ENCODE results near the gene AVPR2. TPM values are rescaled to one million over a fixed set of nuclear protein-coding genes. Genes with fewer than 3 reads are reported as not detected.

AVPR2 gene
- total and polyA plus RNA-seq, 8 donors, result 0.12 to 1.3 (median 0.40) TPM

DNA sequence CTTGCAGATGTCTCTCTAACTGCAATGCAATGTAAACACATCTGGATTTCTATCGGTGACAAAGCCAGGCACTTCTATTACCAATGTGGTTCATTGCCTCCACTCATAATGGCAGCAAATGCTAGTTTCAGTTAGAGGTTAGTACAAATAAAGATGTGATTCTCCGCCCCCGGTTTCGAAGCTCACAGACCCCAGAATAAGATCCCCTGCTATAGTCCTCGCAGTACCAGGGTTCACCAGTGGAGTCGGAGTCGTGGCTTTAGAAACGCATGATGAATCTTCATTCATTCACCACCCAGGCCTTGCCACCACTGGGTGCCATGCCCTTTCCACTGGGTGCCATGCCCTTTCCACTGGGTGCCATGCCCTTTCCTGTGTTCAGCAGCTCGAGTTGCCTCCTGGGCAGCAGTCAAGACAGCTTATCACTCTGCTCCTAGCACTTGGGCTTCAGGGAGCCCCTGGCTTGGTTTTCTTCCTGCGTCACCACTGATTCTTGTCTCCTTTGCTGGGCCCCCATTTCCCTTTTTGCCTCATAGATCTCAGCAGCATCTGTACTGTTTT is 33.8 kb downstream of the AVPR2 start:
- no peak overlapping the region for H3K4me3 ChIP-seq
- no peaks in the 10 kb centered on the region for H3K9me3 ChIP-seq
- intact Hi-C loops (cut with DNase I), result loop anchor here in 1 of 3 donors (10.0 kb wide), 1 partner anchor 64 kb away; no protein-coding TSS in a partner anchor
- TF ChIP-seq, protein P1, sequence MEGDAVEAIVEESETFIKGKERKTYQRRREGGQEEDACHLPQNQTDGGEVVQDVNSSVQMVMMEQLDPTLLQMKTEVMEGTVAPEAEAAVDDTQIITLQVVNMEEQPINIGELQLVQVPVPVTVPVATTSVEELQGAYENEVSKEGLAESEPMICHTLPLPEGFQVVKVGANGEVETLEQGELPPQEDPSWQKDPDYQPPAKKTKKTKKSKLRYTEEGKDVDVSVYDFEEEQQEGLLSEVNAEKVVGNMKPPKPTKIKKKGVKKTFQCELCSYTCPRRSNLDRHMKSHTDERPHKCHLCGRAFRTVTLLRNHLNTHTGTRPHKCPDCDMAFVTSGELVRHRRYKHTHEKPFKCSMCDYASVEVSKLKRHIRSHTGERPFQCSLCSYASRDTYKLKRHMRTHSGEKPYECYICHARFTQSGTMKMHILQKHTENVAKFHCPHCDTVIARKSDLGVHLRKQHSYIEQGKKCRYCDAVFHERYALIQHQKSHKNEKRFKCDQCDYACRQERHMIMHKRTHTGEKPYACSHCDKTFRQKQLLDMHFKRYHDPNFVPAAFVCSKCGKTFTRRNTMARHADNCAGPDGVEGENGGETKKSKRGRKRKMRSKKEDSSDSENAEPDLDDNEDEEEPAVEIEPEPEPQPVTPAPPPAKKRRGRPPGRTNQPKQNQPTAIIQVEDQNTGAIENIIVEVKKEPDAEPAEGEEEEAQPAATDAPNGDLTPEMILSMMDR (IDR thresholded peaks at IDR 0.05), result no peak
- no peak overlapping the region for H3K27ac ChIP-seq
- ATAC-seq (no peak), DNase-seq (no peak), FAIRE-seq (no peak)
- H3K36me3 ChIP-seq, result no peaks in the 10 kb centered on the region
- WGBS, 2 donors, result 68 to 73% methylated on average over 10 of the region's 10 CpGs
- peaks cover 0 to 2% (median 0%) of the 10 kb centered on the region in 4 donors for H3K27me3 ChIP-seq
- no peaks in the 10 kb centered on the region for H3K4me1 ChIP-seq

DNA sequence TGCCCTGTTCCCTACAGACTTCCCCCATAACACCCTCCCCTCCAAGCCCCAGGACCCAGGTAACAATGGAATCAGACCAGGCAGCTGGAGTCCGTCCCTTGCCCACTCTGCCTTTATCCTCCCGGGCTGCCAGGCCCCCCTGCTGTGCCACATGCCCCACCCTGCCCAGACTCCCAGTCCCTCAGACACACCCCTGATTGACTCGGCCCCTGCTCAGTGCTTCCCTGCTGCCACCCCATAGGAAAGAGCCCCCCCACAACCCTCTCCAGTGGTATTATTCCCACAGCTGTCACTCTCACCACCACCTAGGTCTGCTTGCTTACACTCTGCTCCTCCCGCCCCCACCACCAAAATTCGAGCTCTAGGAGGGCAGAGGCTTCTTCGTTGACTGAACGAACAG is 35.1 kb downstream of the AVPR2 start:
- Histone ChIP-seq H3K27me3 (peaks cover 0 to 2% (median 0%) of the 10 kb centered on the region in 4 donors), H3K4me3 (no peak overlapping the region), H3K4me1 (no peaks in the 10 kb centered on the region), H3K36me3 (no peaks in the 10 kb centered on the region), H3K9me3 (no peaks in the 10 kb centered on the region), H3K27ac (no peak overlapping the region)
- 55 to 60% methylated on average over 7 of the region's 7 CpGs for WGBS, 2 donors
- TF ChIP-seq, protein P1 (IDR thresholded peaks at IDR 0.05), result no peak
- intact Hi-C loops (cut with DNase I), result loop anchor here in 1 of 3 donors (10.0 kb wide), 1 partner anchor 65 kb away; no protein-coding TSS in a partner anchor
- no peak for ATAC-seq
- DNase-seq, result no peak
- no peak for FAIRE-seq

DNA sequence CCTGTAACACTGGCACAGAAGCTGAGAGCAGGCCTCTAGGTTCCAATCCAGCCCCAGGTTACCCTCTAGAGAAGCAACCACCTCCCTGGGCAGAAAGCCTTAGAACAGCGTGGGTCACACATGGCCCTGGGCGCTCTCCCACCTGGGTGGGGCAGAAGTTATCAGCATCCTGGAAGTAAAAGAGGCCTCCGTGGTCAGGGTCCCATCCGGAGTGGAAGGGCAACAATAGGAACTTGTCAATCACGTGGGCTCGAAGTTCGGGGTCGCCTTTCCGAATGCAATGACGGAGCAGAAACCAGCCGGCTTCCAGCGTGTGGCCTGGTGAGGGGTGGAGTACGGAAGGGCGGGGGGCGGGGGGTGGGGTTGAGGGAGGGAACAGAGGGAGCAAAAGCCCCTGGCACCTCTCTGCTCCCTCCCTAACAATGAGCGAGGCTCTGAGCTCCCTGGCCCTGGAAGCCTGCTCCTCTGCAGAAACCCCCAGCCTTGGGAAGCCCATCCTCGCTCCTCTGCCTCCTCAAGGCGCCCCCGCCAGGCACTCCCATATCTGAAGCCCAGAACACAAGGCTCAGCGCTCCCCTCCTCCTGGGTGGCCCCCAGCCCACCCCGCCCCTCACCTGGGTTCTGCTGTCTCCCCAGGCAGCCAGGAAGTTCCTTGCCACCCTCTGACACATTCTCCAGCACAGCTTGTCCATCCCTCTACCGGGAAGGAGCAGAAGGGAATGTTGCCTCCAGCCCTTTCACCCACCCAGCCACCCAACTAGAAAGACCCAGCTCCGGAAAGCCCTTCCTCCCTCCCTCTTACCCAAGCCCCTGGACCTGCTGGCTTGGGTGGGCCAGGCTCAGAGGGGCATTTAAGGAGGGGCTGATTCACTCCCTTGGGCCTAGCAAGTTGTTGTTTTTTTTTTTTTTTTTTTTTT is 37.1 kb downstream of the AVPR2 start:
- no peaks in the 10 kb centered on the region for H3K9me3 ChIP-seq
- no peak for DNase-seq
- H3K4me3 ChIP-seq, result no peak overlapping the region
- TF ChIP-seq, protein P1 (IDR thresholded peaks at IDR 0.05), result no peak
- intact Hi-C loops (cut with DNase I), result no loop called here
- no peaks in the 10 kb centered on the region for H3K4me1 ChIP-seq
- WGBS, 2 donors, result 50 to 74% methylated on average over 22 to 23 of the region's 23 CpGs
- no peak for ATAC-seq
- H3K36me3 ChIP-seq, result no peaks in the 10 kb centered on the region
- no peak overlapping the region for H3K27ac ChIP-seq
- FAIRE-seq, result no peak
- peaks cover 0 to 2% (median 0%) of the 10 kb centered on the region in 4 donors for H3K27me3 ChIP-seq

DNA sequence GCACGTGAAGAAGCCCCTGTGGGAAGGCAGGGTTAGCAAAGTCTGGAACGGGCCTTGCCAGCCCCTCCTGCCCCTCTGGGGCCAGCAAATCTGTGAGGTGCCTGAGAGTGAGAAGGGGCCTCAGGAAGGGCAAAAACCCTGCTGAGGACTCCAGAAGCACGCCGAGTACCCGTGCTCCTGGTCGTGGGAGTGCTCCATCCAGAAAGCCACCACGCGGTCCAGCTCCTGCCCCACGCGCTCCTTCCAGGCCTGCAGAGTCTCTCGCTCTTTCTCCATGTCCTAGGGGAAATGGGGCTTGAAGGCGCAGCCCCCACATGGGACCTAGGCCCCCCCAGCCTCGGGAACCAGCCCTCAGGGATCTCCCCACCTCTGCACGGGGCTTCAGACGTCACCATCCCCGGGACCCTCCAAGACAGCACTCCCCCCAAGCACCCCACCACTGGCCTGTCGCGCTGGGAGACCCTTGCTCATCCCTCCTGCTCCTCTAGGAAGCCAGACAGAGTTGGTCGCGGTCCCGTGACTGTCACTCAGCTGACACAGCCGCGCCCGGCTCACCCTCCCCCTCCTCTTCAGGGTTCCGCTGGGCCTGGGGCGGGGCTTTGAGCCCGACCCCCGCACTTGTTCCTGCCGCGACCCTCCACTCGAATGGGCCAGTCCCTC is 39.8 kb downstream of the AVPR2 start, which contains the start of gene RENBP:
RENBP (minus strand) TSS at position 504 of the 660 bp plus-strand sequence; CDS start at position 471, 33 bp downstream.
- Histone ChIP-seq H3K27me3 (peaks cover 0 to 2% (median 0%) of the 10 kb centered on the region in 4 donors), H3K9me3 (no peaks in the 10 kb centered on the region), H3K4me1 (no peaks in the 10 kb centered on the region), H3K36me3 (no peaks in the 10 kb centered on the region), H3K4me3 (no peak within 1 kb of the TSS), H3K27ac (no peak within 1 kb of the TSS)
- intact Hi-C loops (cut with DNase I), result no loop called here
- DNase-seq (no peak), FAIRE-seq (no peak), ATAC-seq (peak in 2 of 4 donors; percentile 42)
- WGBS, 2 donors, result 30 to 40% methylated on average over 29 to 31 of the region's 31 CpGs
- TF ChIP-seq, protein P1 (IDR thresholded peaks at IDR 0.05), result no peak
